Embryonic facial prominence (tissue), 1 donor: ENCODE measurements around the gene PSPN.
A peak's percentile ranks its signal among the peaks of the same experiment; 100 is the strongest.
"Not testable (repeated sequence)": the region's sequence is repeated elsewhere in the genome, so short reads cannot be mapped to it uniquely, and the experiment has no call there.

Source experiments
- DNase-seq: peaks from one replicate; pipeline ENCODE4 v3.0.0-alpha.2; 2016; ENCODE audit errors: extremely low spot score

PSPN gene

DNA sequence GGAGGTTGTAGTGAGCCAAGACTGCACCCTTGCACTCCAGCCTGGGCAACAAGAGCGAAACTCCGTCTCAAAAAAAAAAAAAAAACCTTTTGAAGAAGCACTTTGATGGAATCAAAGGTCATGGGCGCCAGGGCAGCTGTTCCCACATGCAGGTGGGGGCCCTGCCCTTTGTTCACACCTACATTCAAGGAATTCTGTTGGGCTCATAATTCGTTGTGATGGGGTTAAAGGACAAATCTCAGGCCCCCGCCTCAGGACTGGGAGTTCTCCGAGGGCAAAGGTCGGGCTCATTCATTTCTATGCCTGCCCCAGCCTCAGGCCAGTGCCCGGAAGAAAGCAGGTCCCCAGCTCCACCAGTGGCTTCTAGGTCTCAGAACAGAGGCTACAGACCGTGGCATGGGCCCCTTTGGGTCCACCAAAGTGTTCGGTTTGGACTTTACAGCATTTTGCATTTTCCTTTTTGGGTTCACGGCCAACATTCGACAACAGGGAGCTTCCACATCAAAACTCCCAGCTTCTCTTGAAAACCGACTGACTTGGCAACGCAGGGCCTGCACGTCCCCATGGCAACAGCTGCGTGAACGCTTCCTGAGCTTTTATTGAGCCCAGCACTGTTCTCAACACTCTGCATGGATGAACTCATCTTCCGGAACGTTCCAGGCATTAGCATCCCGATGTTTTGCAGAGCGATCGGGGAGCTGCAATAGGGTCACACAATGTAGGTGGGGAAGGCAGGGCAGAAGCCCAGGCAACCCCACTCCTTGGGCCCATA lies 27.3 kb upstream of the PSPN start:
- DNase-seq = peak; percentile 75

DNA sequence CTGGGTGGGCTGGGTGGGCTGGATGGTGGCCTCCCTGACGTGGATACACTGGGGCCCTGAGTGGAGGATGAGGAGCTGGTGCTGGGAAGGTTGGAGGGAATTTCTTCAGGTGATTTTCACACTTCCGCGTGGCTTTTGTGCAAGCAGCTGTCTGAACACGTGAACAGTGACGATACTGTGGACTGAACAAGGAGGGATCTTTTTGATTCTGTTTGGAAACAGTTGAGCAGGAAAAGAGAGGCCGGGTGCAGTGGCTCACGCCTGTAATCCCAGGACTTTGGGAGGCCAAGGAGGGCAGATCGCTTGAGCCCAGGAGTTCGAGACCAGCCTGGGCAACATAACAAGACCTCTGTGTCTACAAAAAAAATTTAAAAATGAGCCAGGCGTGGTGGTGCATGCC lies 26.3 kb upstream of the PSPN start:
- DNase-seq = no peak

DNA sequence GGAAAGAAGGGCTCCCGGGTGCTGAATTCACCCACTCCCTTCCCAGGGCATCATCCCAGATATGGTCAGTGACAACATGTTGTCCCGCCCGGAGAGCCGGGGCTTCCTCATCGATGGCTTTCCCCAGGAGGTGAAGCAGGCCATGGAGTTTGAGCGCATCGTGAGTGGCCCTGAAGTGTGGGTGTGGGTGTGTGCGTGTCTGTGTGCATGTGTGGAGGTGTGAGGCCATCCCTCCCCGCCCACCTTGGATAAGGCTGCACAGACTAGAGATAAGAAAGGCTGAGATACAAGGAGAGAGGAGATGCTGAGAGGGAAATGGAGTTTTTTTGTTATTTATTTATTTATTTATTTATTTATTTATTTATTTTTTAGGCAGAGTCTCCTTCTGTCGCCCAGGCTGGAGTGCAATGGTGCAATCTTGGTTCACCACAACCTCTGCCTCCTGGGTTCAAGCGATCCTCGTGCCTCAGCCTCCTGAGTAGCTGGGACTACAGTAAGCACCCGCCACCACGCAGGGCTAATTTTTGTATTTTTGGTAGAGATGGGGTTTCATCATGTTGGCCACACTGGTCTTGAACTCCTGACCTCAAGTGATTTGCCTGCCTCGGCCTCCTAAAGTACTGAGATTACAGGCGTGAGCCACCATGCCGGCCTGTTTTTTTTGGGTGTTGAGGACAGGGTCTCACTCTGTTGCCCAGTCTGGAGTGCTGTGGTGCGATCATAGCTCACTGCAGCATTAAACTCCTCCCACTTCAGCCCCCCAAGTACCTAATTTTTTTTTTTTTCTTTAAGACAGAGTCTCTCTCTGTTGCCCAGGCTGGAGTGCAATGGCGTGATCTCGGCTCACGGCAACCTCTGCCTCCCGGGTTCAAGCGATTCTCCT lies 24.6 kb upstream of the PSPN start:
- DNase-seq = not testable (repeated sequence)

DNA sequence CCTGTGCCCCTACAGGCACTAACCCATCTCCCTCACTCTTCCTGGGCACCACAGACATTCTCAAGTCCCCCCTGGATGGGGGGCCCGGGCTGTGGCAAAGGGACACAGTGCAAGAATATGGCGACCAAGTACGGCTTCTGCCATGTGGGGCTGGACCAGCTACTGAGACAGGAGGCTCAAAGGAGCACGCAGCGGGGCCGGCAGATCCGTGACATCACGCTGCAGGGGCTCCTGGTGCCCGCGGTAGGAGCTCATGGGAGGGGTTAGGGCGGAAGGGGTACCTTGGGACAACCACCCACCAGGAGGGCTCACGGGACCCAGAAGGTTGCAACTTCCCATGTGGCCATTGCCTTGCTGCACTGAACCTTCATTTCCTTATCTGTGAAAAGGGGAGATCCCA lies 20.6 kb upstream of the PSPN start:
- DNase-seq = no peak

DNA sequence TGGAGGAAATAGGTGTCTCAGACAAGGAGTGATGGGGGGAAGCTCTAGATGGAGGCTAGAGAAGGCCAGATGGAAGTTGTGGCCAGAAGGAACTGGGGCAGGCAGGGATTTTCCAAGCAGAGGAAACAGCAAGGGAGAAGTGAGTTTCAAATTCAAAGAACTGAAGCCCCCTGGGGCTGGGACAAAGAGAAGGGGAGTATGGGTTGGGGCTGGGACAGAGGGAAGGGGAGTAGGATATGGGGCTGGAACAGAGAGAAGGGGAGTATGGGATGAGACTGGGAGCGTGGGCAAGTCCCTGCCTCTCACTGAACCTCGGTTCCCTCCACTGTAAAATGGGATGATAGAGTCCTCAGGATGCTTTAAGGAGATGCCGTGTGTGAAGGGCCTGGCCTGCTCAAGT lies 19.1 kb upstream of the PSPN start:
- no peak for DNase-seq

DNA sequence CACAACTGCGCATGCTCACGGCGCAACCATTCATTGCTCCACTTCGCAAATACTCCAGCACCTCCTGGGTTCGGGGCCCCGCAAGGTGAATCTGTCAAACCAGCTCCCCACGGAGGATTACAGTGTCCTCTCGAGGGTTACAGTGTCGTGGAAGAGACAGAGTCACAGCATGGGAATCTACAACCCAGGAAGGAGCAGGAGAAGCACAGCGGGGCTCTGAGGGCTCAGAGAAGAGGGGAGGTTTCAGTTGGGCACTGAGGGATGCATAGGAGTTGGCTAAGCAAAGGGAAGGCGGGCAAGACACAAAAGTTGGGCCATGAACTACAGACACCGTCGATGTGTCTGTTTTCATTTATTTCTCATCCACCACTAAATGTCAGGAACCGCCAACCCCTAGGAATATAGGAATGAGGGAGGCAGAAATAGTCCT lies 18.3 kb upstream of the PSPN start:
- DNase-seq = no peak

DNA sequence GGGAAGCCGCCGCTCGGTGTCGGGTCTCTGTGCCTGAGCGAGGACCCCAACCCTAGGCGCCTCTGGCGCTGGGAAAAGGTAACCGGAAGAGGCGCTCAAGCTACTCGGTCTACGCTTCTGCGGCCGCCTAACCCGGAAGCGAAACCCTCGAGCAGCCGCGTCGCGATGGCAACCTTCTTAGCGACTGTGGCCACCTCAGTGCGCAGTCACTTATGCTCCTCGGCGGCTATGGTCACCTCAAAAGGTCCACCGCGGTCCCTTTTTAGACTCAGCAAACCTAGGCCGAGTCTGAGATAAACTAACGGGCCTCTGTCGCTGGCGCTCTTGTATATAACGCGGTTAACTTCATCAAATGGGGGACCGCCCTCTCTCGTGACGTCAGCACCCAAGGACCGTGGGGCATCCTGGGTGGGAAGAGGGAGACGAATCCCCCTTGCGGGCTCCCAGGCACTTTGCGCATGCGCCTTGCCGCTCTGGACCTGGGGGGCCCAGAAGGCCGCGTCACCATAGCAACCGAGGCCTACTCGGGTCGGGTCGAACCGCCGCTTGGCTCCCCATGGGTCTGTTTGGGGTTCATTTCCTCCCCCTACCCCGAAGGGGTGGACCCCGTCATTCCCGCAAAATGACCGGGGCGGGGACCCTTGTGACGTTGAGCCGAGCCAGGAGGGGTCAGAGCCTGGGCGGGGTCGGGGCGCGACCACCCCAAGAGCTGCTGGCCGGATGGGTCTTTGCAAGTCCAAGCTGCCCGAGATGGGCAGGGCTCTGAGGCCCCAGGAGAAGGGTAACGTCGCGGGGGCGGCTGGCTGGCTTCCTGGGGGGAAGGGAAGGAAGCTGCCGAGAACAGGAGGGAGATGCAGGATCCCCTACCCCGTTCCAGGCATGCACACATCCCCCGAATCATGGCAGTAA lies 17.6 kb upstream of the PSPN start, which contains the start of gene GTF2F1:
Gene GTF2F1 (minus strand): TSS at position 91 of the 909 bp plus-strand sequence. CDS start 169 bp downstream, outside the sequence.
- peak; percentile 95 for DNase-seq

DNA sequence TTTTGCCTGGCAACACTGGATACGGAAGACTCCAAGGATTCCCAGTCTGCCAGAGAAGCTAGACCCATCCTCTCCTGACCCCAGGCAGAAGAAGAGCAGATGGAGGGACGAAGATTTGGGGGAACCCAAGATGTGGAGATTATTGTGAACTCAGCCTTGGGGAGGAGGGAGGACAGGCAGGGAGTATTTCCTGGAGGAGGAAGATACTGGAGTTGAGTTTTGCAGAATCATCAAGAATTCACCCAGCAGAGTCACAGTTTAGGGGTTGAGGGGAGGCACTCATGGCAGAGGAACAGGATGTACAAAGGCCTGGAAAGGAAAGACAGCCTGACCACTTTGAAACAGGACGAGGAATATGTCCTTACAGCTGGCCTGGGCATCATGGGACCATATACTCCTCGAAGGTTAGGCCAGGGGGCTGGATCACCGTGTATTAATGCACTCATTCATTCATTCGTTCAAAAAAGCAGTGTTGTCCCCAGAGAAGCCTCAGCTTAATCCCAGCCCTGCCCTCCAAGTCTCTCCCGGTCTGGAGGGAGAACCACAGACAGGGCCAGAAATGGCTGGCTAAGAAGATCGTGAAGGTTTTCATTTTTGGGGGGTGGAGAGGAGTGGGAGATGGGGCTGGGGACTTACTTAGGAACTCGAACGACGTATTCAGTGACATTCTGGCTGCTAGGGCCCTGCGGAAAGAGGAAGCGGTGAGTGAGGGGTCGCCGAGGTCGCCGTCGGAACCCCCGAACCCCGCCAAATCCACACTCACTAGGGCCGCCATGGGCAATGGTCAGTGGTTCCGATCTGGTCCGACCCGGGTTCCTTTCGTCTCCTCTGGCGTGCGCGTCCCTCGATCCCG lies 16.7 kb upstream of the PSPN start:
- DNase-seq = no peak

DNA sequence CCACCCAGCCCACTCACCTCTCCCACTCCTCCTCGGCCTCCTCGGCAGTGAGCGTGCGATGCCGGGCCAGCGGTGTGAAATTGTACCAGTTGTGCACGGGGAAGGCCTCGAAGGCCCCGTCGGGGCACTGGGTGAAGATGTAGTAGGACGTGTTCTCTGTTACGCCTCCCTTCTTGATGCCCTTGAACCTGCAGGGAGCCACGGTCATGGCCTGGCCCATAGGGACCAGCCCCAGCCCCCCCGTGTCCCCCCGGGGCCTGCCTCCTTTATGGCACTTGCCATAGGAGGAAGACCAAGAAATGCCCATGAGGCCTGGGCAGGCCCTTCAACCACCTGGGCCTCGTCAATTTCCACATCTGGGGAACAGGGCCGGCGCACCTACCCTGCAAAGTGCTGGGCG lies 11.6 kb upstream of the PSPN start:
- no peak for DNase-seq

DNA sequence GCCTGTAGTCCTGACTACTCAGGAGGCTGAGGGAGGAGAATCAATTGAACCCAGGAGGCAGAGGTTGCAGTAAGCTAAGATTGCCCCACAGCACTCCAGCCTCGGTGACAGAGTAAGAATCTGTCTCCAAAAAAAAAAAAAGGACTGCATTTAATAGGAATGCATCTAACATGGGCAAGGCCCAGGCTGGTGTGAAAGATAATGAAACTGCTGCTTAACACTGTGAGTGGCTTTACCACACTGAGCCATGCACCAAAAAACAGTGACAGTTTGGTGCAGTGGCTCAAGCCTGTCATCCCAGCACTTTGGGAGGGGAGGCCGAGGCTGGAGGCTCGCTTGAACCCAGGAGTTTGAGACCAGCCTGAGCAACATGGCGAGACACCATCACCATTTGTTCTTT lies 8.6 kb upstream of the PSPN start:
- no peak for DNase-seq

DNA sequence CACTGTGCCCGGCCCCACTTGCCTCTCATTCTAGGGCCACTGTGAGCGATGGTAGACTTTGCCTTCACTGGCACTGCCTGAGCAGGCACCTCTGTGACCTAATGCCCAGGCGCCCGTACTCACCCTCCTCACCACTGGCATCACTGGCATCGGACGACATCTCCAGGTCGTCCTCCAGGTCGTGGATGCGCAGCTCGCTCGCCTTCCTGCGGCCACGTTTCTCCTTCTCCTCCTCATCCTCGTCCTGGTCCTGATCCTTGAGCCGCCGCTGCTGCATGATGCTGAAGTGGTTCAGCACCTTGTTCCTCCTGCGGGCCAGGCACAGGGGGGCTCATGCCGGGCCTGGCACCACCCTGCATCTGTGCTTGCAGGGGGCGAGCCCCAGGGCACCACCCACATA lies 7.5 kb upstream of the PSPN start:
- DNase-seq = no peak

DNA sequence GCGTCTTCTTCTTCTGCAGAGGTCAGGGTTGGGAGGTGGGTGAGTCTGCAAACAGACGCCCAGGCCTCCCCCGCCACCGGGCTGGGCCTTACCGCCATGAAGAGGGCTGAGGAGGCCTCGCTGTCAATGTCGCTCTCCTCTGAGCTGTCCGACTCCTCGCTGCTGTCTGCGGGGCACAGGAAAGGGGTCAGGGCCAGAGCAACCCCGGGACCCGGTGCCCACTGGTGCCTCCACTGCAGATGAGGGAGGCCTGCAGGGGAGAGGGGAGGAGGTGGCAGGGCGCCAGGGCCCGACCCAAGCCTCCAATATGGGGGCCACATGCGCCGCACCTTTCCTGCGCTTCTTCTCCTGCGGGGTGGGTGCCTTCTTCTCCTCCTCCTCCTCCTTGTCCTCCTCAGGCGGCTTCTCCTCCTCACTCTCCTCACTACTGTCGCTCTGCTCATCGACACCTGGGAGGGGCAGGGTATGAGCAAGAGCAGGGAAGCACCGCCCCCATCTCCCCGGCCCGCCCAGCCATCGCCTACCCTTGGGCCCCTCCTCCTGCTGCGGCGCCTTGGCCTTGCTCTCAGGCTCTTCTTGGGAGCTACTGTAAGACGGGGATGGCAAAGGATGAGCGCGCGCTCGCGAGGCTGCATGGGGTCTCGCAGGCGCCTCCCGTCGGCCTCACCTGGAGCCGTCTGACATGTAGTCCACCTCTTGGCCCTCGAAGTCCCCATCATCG lies 5.5 kb upstream of the PSPN start:
- no peak for DNase-seq

DNA sequence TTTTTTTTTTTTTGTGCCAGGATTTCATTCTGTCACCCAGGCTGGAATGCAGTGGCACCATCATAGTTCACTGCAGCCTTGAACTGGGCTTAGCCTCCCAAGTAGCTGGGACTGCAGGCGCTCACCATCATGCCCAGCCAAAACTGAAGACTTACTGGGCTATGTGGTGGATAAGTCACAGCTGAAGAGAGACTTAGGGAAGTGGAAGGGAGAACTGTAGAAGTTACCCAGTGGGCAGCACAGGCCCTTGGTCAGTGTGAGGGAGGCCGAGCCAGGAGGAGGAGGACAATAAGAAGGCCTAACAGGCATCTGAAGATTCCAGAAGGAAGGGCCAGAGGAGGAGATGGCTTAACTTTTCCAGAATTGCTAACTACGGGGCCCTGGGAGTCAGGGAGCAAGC lies 4.0 kb upstream of the PSPN start:
- DNase-seq = no peak

DNA sequence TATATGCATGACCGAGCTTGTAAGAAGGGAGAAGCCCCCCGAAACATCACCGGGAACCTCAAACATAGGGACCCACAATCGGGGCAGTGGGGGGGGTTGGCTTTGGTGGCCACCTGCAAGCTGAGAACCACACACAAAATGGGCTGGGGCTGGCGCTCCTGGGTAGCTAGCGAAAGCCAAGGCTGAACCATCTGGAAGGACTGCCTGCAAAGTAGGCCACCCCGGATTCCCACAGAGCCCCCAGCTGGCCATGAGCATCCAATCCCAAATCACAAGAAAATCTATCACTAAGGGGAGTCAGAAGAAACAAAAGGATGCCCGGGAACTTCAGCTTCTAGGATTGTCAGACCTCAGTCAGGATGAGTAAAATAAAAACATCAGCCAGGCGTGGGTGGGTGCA lies 2.8 kb upstream of the PSPN start:
- no peak for DNase-seq

DNA sequence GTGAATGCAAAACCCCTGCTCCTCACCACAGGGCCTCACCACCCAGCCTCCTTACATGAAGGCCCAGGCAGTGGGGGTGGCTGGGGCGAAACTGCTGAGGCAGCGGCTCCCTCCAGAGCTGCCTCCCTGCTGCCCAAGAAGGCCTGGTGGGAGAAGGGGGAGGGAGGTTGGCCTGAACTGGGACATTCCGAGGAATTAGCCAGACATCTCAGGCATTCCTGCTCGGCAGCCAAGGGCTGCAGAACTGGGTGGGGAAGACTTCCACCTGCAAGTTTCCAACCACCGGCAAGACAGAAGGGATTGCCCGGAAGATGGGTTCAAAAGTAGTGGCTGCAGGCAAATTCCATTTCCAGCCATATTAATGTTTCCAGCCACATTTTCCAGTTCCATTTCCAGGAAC lies 2.3 kb upstream of the PSPN start:
- no peak for DNase-seq

DNA sequence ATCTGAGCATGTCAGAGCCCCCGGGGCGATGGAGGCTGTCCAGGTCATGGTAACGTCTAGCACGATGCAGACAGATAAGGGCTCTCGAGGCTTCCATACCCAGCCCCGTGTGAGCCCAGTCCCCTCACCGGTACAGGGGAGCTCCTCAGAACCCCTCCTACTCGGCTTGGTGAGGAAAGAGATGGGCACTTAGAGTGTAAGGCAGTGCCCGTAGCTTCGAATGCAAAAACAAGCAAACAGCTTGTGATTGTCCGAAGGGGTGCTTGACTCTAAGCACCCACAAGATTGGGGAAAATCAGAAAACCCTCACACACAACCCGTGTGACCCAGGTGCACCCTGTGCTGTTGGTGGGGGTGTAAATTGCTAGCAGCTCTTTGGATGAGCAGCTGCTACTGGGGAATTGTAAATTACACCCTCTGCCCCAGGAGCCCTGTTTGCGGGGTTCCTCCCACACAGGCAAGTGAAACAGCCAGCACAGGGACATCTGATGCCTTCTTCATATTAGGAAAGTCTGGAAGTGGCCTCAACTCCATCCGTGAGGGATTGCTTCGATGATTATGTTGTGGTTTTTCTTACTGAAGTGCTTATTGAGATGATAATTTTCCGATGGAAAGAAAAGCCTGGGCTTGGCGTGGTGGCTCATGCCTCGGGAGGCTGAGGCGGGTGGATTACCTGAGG lies 918 bp upstream of the PSPN start:
- DNase-seq = no peak

DNA sequence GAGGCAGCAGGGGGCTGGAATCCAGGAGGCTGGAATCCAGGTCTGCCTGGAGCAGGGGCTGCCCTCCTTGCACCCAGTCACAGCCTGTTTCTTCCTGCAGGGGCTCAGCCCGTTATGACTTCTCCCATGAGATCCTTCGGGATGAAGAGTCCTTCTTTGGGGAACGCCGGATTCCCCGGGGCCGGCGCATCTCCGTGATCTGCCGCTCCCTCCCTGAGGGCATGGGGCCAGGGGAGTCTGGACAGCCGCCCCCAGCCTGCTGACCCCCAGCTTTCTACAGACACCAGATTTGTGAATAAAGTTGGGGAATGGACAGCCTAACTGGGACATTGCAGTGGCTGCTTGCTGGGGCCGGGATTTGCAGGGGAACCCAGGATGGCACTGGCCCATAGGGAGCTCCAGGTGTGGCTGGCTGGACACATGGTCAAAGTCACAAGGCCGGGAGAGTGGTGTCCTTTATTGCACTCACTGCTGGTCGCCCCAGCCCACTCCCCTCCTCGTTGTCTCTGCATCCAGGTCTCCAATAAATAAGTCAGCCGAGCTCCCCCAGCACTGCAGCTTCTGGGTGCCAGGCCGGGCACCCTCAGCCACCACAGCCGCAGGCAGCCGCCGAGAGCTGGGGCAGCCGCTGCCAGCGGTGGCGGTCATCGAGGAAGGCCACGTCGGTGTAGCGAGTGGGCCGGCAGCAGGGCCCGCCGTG lies 872 bp downstream of the PSPN start:
- no peak for DNase-seq

DNA sequence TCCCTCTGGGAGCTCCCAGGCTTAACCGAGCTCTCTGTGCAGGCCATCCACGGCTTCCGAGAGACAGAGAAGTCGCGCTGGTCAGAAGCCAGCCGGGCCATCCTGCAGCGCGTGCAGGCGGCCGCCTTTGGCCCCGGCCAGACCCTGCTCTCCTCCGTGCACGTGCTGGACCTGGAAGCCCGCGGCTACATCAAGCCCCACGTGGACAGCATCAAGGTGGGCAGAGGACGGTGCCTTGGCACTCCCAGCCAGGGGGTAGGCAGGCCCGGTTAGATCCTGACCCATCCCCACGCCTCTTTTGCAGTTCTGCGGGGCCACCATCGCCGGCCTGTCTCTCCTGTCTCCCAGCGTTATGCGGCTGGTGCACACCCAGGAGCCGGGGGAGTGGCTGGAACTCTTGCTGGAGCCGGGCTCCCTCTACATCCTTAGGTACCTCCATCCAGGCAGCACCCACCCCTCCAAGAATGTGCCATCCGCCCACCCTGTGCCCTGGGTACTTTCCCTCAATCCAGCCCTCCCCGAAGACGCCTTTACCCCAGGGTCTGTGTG lies 1.5 kb downstream of the PSPN start:
- no peak for DNase-seq

DNA sequence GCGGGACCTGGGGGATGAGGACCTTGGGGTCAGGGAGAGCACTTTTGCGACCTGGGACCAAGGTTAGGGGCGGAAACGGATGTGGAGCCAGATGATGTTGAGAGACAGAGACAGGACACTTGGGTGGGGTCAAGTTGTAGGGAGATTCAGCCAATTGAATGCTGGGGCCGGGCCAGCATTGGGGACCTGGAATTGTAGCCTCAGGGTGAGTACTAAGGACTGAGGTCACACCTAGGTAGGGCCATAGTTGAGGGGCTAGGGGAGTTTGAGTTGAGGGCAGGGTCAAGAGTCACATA lies 2.0 kb downstream of the PSPN start:
- DNase-seq = no peak
